GM12872 (cell line): ENCODE measurements around the gene GET3.

Experiments
- TF ChIP-seq, protein P1 (sequence below): IDR thresholded peaks from 3 replicates; pipeline ENCODE4 v1.5.1; 2011; ENCODE audit warnings: low read depth, mild to moderate bottlenecking, low read length, moderate library complexity; ENCODE audit not compliant: insufficient read depth

Gene GET3

DNA sequence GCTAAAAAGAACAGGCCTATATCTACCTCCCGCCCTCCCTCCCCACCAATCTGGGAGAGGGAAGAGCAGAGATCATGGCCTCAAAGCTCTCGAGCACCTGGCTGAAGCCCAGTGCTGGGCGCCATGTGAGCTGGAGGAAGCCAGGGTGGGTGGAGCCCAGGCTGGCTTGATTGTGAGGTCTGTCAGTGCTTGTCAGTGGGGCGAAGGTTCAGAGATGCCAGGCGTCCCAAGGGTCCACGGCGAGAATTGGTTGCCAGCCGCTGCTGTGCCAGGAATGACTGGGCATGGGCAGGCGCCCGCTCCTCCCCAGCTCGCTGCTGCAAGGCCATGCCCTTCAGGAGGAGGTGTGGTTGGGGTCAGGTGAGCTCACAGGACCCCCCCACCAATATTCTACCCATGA lies 25.8 kb downstream of the GET3 start:
- TF ChIP-seq, protein P1, sequence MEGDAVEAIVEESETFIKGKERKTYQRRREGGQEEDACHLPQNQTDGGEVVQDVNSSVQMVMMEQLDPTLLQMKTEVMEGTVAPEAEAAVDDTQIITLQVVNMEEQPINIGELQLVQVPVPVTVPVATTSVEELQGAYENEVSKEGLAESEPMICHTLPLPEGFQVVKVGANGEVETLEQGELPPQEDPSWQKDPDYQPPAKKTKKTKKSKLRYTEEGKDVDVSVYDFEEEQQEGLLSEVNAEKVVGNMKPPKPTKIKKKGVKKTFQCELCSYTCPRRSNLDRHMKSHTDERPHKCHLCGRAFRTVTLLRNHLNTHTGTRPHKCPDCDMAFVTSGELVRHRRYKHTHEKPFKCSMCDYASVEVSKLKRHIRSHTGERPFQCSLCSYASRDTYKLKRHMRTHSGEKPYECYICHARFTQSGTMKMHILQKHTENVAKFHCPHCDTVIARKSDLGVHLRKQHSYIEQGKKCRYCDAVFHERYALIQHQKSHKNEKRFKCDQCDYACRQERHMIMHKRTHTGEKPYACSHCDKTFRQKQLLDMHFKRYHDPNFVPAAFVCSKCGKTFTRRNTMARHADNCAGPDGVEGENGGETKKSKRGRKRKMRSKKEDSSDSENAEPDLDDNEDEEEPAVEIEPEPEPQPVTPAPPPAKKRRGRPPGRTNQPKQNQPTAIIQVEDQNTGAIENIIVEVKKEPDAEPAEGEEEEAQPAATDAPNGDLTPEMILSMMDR: no peak

DNA sequence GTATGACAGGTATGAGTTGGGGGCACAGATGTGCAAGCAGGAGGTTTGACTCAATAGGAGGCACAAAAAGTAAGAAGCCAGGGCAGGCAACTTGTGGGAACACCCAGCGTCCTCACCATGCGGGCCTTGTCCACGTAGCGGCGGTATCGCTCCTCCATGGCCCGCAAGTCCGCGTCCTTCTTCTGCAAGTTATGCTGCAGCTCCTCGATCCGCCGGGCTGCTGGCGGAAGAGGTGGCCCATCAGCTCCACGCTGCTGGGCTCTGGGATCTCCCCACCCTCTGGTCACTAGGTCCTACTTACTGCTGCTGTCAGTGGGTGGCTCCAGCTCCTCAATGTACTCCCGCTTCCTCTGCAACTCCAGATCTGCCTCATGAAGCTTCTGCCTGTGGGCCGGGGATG lies 27.4 kb downstream of the GET3 start:
- TF ChIP-seq, protein P1: no peak

DNA sequence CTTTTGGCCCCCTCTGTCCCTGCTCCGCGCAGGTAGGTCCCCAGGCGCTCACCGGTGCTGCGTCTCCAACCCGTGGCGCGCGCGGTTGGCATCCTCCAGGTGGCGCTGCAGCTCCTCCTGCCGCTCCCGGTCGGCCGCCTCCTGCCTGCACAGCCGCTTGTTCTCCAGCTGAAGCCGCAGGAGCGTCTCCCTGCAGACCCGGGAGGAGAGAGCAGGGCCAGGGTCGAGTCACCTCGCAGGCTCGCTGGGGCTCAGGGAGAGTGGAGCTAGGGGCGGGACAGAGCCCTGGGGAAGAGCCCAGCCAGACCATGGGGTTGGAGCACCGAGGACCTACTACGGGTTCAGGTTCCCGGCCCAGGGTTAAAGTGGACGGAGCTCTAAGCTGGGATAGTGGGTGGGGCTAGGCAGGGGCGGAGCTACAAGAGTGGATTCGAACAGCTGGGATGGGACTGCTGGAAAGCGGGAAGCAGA lies 28.8 kb downstream of the GET3 start:
- TF ChIP-seq, protein P1: peak; percentile 62

DNA sequence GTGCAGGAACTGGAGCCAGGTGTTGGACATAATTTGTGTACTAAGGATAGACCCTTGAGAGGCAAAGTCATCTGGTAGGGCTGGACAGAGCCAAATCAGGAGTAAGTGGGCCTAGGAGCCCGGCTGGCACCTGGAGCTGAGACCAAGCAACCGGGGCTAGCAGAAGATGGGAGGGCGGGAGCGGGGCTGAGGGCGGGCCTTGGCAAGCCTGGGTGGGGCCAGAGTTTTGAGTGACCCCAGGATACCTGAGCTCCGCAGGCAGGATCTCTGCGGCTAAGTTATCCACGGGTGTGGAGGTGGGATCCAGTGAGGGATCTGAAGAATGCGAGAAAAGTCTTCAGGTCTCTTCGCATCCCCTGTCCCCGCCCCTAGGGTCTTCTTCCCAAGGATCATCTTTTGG lies 29.9 kb downstream of the GET3 start:
- TF ChIP-seq, protein P1: no peak

DNA sequence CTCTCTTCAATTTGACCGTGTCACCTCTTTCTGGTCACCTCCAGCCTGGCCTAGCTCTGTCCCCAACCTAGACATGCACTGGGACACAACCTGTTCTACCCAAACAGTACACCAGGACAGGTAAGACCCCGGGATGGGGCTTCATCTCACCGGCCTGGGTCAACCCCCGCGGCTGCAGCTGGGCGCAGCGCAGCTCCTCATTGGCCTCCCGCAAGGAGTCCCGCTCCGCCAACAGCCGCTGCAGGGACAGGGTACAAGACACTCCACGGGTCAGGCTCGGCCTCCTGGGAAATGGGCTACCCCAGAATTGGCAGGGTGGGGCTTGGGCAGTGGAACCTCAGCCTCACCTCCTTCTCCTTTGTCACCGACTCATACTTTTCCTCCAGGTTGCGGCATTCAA lies 30.4 kb downstream of the GET3 start:
- TF ChIP-seq, protein P1: no peak

DNA sequence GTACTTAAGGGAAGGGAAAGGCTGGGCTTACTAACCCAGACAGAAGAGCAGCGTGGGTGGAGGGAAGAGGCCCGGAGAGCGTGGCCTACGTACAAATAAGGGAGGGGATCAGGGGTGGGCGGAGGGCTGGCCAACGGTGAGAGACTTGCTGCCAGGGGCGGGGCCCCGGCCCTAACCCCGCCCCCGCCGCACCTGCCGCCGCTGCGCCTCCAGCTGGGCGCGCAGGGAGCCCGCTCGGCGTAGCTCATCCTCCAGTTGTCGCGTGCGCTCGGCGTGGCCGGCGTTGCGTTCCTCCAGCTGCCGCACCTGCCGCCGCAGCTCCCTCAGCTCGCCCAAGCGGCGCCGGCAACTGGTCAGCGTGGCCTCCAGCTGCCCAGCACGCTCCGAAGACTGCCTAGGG lies 32.4 kb downstream of the GET3 start:
- TF ChIP-seq, protein P1: no peak

DNA sequence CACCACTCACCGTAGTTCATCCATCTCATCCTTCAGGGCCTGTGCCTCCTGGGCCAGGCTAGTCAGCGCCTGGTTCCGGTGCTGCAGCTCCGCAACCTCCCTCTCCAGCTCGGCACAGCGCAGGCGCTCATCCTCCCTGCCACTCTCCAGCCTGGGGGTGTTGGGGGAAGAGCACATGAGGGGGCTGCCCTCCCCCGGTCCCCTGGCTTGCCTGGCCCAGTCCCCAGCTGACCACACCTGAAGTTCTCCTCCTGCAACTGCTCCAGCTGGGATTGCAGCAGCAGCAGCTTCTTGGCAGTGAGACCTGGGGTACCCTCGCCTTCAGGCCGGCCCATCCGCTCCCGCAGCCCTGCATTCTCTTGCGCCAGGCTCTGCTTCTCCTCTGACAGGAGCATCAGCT lies 33.6 kb downstream of the GET3 start:
- TF ChIP-seq, protein P1: no peak

DNA sequence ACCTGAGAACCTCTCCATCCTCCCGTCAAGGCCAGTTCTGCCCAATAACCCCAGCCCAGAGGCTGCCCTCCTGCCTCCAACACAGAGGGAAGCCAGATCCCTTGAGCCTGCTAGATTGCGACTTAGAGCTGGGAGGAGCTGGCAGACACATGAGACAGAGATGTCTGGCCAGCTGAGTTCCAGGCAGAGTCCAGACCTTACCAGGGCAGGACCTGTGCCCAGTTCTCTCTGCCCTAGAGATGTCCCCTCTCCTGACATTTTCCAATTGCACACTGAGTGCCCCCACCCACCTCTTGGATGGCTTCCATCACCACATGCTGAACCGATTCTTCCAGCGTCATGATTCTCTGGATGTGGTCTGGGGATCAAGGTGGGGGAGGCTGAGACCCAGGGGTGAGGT lies 35.0 kb downstream of the GET3 start:
- TF ChIP-seq, protein P1: no peak
